ENCODE data around the gene CCL7.

GRCh38 chr17:34249061-34249460 lies 21.0 kb upstream of the CCL7 start:
- TF ChIP-seq ZNF384 (IDR thresholded peaks at IDR 0.05): no peak
- no peak for TF ChIP-seq LEF1 (IDR thresholded peaks at IDR 0.05; ENCODE audit: borderline replicate concordance)
- no peak for TF ChIP-seq ARNT (IDR thresholded peaks at IDR 0.05)
- no peak for TF ChIP-seq FOXK2 (IDR thresholded peaks at IDR 0.05)
- no peak for TF ChIP-seq FOXM1 (IDR thresholded peaks at IDR 0.05; ENCODE audit: borderline replicate concordance)
- TF ChIP-seq HDGF (IDR thresholded peaks at IDR 0.05; ENCODE audit: borderline replicate concordance): no peak
- TF ChIP-seq FOXA1 (IDR thresholded peaks at IDR 0.05): no peak
- no peak for TF ChIP-seq SP1 (IDR thresholded peaks at IDR 0.05)
- no peak for TF ChIP-seq TARDBP (IDR thresholded peaks at IDR 0.05)
- no peak for TF ChIP-seq BHLHE40 (IDR thresholded peaks at IDR 0.05; ENCODE audit: borderline replicate concordance)

Data from HEK293T (cell line).